Activated CD4-positive, alpha-beta T cell treated with anti-CD3 and anti-CD28 coated beads, Interleukin-2, amount 10 ng/mL, durations not matched to agents 24 days and 14 days (primary cell): Measurements from ENCODE around the gene SHISA4. TPM values are rescaled to one million over a fixed set of nuclear protein-coding genes. Genes with fewer than 3 reads are reported as not detected.
"Not testable (repeated sequence)": the region's sequence is repeated elsewhere in the genome, so short reads cannot be mapped to it uniquely, and the experiment has no call there.

Source experiments
- DNase-seq: peaks from one replicate; pipeline ENCODE4 v3.0.0; 2022
- H3K27ac Mint-ChIP-seq: one replicate; pipeline ENCODE4 v1.8.0; 2022; ENCODE audit warnings: mild to moderate bottlenecking, mixed read lengths
- H3K27me3 Mint-ChIP-seq: one replicate; pipeline ENCODE4 v1.8.0; 2022; ENCODE audit warnings: mixed read lengths
- H3K36me3 Mint-ChIP-seq: one replicate; pipeline ENCODE4 v1.8.0; 2022; ENCODE audit warnings: low read depth, mild to moderate bottlenecking, mixed read lengths
- H3K4me1 Mint-ChIP-seq: one replicate; pipeline ENCODE4 v1.8.0; 2021; ENCODE audit warnings: mixed read lengths
- H3K4me3 Mint-ChIP-seq: one replicate; pipeline ENCODE4 v1.8.0; 2022; ENCODE audit warnings: mild to moderate bottlenecking, moderate library complexity, mixed read lengths
- H3K9me3 Mint-ChIP-seq: one replicate; pipeline ENCODE4 v1.8.0; 2021; ENCODE audit warnings: mixed read lengths
- intact Hi-C: fragments of 100-400 bp; cut with micrococcal nuclease; formaldehyde crosslinking; loops from one replicate; pipeline ENCODE4 v1.15.1; 2023
- total RNA-seq: library from RNA; stranded (reverse); gene quantifications from 2 replicates; pipeline ENCODE4 v1.2.3, GENCODE V29; 2022

Gene SHISA4
- total RNA-seq, 1 donor from 2014 or later: 0.77 TPM

- Mint-ChIP-seq H3K27ac (no peak overlapping the region), H3K9me3 (no peaks in the 10 kb centered on the region), H3K27me3 (peaks cover 25% of the 10 kb centered on the region), H3K4me1 (no peaks in the 10 kb centered on the region), H3K36me3 (no peaks in the 10 kb centered on the region), H3K4me3 (no peak overlapping the region)
- intact Hi-C loops: no loop called here
- no peak for DNase-seq
These were observed 49.8 kb downstream of the SHISA4 start for GRCh38 chr1:201938440-201939035.

- intact Hi-C loops: no loop called here
- H3K4me3 Mint-ChIP-seq: no peak overlapping the region
- no peak overlapping the region for H3K27ac Mint-ChIP-seq
- no peak for DNase-seq
- no peaks in the 10 kb centered on the region for H3K36me3 Mint-ChIP-seq
- H3K27me3 Mint-ChIP-seq: peaks cover 28% of the 10 kb centered on the region
- no peaks in the 10 kb centered on the region for H3K4me1 Mint-ChIP-seq
- H3K9me3 Mint-ChIP-seq: no peaks in the 10 kb centered on the region
These were observed 50.5 kb downstream of the SHISA4 start for GRCh38 chr1:201939148-201939547.

GRCh38 chr1:201939574-201939973, 50.9 kb downstream of the SHISA4 start:
- Mint-ChIP-seq H3K27me3 (peaks cover 28% of the 10 kb centered on the region), H3K4me3 (no peak overlapping the region), H3K36me3 (no peaks in the 10 kb centered on the region), H3K27ac (no peak overlapping the region), H3K9me3 (no peaks in the 10 kb centered on the region), H3K4me1 (no peaks in the 10 kb centered on the region)
- no peak for DNase-seq
- intact Hi-C loops: no loop called here

- H3K27me3 Mint-ChIP-seq: peaks cover 29% of the 10 kb centered on the region
- DNase-seq, H3K4me3 Mint-ChIP-seq, H3K9me3 Mint-ChIP-seq, H3K27ac Mint-ChIP-seq, intact Hi-C loops, H3K4me1 Mint-ChIP-seq, H3K36me3 Mint-ChIP-seq: not testable (repeated sequence)
These were observed 51.6 kb downstream of the SHISA4 start for GRCh38 chr1:201940316-201940715.

GRCh38 chr1:201941420-201942128, 52.9 kb downstream of the SHISA4 start:
- Mint-ChIP-seq H3K27me3 (peaks cover 38% of the 10 kb centered on the region), H3K27ac (no peak overlapping the region), H3K9me3 (no peaks in the 10 kb centered on the region), H3K4me3 (no peak overlapping the region), H3K4me1 (peaks cover 7% of the 10 kb centered on the region), H3K36me3 (no peaks in the 10 kb centered on the region)
- intact Hi-C loops: no loop called here
- DNase-seq: no peak

- Mint-ChIP-seq H3K36me3 (no peaks in the 10 kb centered on the region), H3K27me3 (peaks cover 44% of the 10 kb centered on the region), H3K9me3 (no peaks in the 10 kb centered on the region), H3K4me1 (peaks cover 9% of the 10 kb centered on the region), H3K4me3 (no peak overlapping the region), H3K27ac (no peak overlapping the region)
- no peak for DNase-seq
- intact Hi-C loops: no loop called here
These were observed 53.4 kb downstream of the SHISA4 start for GRCh38 chr1:201942129-201942495.

Other genes starting within 250 kb of the SHISA4 start
- 66.3 and 75.5 TPM in 2 replicates for gene IPO9, start 59.7 kb upstream of the SHISA4 start, total RNA-seq
- gene LMOD1, start 57.6 kb downstream of the SHISA4 start, total RNA-seq: not detected in 2 replicates
- gene TIMM17A, start 66.6 kb downstream of the SHISA4 start, total RNA-seq: 119 and 122 TPM in 2 replicates
- 34.2 and 36.1 TPM in 2 replicates for gene RNPEP, start 93.8 kb downstream of the SHISA4 start, total RNA-seq
- gene ELF3, start 121.7 kb downstream of the SHISA4 start, total RNA-seq: 0.14 and 0.68 TPM in 2 replicates
- not detected in 2 replicates for gene GPR37L1, start 234.0 kb downstream of the SHISA4 start, total RNA-seq